Transverse colon (tissue), 4 donors: ENCODE results near the gene UQCRH.

Experiments used
- POLR2AphosphoS5 ChIP-seq, 3 donors: sonication (generic); formaldehyde crosslinking; IDR thresholded peaks; one replicate each; pipeline ENCODE4 v1.6.1; 2016; ENCODE audit warnings: antibody characterized with exemption in 3 of 3
- TF ChIP-seq, protein P1 (sequence below), 5 experiments: fragments of 200-600 bp in 3 of 5; fragments of 450-650 bp in 2 of 5; sonication (generic) in 3 of 5; IDR thresholded peaks; 1 replicate in 2 of 5; 2 replicates in 3 of 5; pipeline ENCODE4 v1.5.1; 2016 to 2017; ENCODE audit warnings: antibody characterized with exemption in 5 of 5, inconsistent platforms in 3 of 5, mild to moderate bottlenecking in 2 of 5, moderate library complexity in 1 of 5

GRCh38 chr1:46364612-46365011 lies 61.1 kb downstream of the UQCRH start:
- TF ChIP-seq POLR2AphosphoS5 (IDR thresholded peaks at IDR 0.05), result no peak
- TF ChIP-seq, protein P1, sequence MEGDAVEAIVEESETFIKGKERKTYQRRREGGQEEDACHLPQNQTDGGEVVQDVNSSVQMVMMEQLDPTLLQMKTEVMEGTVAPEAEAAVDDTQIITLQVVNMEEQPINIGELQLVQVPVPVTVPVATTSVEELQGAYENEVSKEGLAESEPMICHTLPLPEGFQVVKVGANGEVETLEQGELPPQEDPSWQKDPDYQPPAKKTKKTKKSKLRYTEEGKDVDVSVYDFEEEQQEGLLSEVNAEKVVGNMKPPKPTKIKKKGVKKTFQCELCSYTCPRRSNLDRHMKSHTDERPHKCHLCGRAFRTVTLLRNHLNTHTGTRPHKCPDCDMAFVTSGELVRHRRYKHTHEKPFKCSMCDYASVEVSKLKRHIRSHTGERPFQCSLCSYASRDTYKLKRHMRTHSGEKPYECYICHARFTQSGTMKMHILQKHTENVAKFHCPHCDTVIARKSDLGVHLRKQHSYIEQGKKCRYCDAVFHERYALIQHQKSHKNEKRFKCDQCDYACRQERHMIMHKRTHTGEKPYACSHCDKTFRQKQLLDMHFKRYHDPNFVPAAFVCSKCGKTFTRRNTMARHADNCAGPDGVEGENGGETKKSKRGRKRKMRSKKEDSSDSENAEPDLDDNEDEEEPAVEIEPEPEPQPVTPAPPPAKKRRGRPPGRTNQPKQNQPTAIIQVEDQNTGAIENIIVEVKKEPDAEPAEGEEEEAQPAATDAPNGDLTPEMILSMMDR (IDR thresholded peaks at IDR 0.05), result no peak
